Measurements from ENCODE around the gene IRF2BP2. TPM values are rescaled to one million over a fixed set of nuclear protein-coding genes. Genes with fewer than 3 reads are reported as not detected.
A peak's percentile ranks its signal among the peaks of the same experiment; 100 is the strongest.

The IRF2BP2 gene
- total RNA-seq, 2 donors from 2014 or later, result 82.7 to 83.3 TPM

DNA sequence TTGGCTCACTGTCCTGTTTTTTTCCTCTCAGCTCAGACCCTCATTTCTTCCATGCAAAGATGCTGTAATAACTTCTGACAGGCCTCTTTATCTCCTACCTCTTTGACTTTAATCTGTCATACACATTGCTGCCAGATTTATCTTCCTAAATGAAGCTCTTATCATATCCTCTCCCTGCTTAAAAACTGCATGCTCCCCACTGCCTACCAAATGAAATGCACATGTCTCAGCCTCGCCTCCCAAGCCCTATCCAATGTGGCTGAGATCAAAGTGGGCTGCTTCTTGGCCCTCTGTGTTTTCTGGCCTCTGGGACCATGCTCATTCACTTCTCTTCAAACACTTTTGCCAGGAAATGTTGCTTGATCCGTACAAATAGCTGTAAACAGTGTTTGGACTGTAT lies 38.3 kb downstream of the IRF2BP2 start:
- 75 to 79% methylated on average over 2 of the region's 2 CpGs for WGBS, 2 donors
- no peak overlapping the region for H3K27ac ChIP-seq
- intact Hi-C loops (cut with DNase I), result no loop called here
- ATAC-seq, result no peak
- no peaks in the 10 kb centered on the region for H3K36me3 ChIP-seq (replicated peaks in 1 of 2; ENCODE audit: insufficient read depth in 1 of 2, low read depth in 2 of 2)
- H3K4me1 ChIP-seq, result no peaks in the 10 kb centered on the region
- H3K9me3 ChIP-seq, result no peaks in the 10 kb centered on the region
- no peak for DNase-seq
- no peak overlapping the region for H3K4me3 ChIP-seq
- no peak for TF ChIP-seq POLR2A (IDR thresholded peaks at IDR 0.05)
- TF ChIP-seq, protein P1, sequence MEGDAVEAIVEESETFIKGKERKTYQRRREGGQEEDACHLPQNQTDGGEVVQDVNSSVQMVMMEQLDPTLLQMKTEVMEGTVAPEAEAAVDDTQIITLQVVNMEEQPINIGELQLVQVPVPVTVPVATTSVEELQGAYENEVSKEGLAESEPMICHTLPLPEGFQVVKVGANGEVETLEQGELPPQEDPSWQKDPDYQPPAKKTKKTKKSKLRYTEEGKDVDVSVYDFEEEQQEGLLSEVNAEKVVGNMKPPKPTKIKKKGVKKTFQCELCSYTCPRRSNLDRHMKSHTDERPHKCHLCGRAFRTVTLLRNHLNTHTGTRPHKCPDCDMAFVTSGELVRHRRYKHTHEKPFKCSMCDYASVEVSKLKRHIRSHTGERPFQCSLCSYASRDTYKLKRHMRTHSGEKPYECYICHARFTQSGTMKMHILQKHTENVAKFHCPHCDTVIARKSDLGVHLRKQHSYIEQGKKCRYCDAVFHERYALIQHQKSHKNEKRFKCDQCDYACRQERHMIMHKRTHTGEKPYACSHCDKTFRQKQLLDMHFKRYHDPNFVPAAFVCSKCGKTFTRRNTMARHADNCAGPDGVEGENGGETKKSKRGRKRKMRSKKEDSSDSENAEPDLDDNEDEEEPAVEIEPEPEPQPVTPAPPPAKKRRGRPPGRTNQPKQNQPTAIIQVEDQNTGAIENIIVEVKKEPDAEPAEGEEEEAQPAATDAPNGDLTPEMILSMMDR (IDR thresholded peaks at IDR 0.05), result no peak
- no peaks in the 10 kb centered on the region for H3K27me3 ChIP-seq

DNA sequence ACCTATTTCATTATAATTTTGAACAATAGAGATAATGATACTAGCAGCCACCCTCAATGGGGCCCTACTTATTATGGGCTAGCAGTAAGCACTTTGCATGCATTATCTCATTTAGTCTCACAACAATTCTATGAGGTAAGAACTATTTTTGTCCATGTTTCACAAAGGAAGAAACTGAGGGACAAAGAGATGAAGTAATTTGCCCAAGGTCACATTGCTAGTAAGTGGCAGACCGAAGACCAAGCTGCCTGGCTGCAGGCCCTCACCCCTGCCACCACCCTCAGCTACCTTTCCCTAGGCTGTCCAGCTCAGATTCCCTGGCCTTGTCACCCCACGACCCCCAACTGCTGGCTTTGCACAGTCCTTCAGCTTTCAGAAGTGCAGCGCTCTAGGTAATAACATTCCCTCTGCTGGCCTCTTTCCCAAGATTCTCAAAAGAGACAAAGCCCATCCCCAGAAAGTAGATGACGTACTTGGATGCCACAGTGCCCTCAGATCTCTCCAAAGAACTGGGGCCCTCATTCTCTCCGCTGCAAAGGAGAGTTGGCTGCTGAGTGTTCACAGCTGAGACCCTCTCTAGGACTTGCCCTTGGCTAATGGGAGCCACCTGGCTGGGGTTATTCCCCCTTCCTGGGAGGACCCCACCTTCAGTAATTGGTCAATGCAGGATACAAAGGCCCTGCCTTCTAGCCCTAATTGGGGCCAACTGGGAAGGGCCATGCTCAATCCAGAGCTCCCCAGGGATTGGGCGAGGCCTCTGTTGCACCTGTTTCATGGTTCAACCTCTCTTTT lies 39.5 kb downstream of the IRF2BP2 start:
- no peaks in the 10 kb centered on the region for H3K27me3 ChIP-seq
- no peak overlapping the region for H3K4me3 ChIP-seq
- H3K36me3 ChIP-seq (replicated peaks in 1 of 2; ENCODE audit: insufficient read depth in 1 of 2, low read depth in 2 of 2), result no peaks in the 10 kb centered on the region
- no peaks in the 10 kb centered on the region for H3K9me3 ChIP-seq
- TF ChIP-seq, protein P1 (IDR thresholded peaks at IDR 0.05), result no peak
- TF ChIP-seq POLR2A (IDR thresholded peaks at IDR 0.05), result no peak
- 82 to 90% methylated on average over 6 of the region's 6 CpGs for WGBS, 2 donors
- no peaks in the 10 kb centered on the region for H3K4me1 ChIP-seq
- H3K27ac ChIP-seq, result no peak overlapping the region
- no peak for DNase-seq
- ATAC-seq, result no peak
- intact Hi-C loops (cut with DNase I), result no loop called here

DNA sequence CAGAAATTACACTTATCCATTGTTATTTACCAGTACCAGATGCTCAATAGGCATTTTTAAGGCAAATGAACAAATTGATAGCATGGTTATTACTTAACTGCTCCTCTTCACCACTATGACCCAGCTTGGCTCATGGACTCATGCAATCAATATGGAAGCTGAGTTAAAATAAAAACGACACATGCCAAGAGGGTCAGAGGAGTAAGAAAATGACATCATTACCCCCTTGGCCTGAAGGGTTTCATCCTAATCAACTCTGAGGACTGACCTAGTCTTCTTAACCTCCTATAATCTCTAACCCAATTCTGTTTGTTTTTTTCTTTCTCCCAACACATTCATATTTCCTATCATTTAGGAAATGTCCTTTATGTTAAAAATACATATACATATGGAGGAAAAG lies 41.6 kb downstream of the IRF2BP2 start:
- no peak overlapping the region for H3K27ac ChIP-seq
- no peaks in the 10 kb centered on the region for H3K9me3 ChIP-seq
- 88 to 89% methylated on average over 1 of the region's 1 CpG for WGBS, 2 donors
- ATAC-seq, result no peak
- DNase-seq, result no peak
- no peak overlapping the region for H3K4me3 ChIP-seq
- no peaks in the 10 kb centered on the region for H3K36me3 ChIP-seq (replicated peaks in 1 of 2; ENCODE audit: insufficient read depth in 1 of 2, low read depth in 2 of 2)
- peaks cover 9% of the 10 kb centered on the region for H3K4me1 ChIP-seq
- no peak for TF ChIP-seq POLR2A (IDR thresholded peaks at IDR 0.05)
- TF ChIP-seq, protein P1 (IDR thresholded peaks at IDR 0.05), result no peak
- no peaks in the 10 kb centered on the region for H3K27me3 ChIP-seq
- intact Hi-C loops (cut with DNase I), result no loop called here

DNA sequence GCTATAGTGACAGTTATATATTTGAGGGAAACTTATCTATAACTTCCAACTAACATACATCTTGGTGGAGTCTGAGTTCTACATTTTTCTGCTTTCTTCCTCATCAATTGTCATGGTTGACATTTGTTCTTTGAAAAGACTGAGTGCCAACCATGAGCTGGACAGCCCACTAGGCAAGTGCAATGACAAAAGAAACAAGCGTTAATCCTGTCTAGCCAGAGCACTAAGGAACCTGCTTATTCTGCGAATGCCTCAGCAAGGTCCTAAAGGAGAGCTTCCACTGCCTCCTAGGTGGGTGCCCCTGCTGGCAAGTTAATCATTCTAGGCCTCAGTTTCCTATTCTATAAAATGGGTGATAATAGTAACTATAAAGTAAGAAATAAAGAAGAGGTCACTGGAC lies 44.8 kb downstream of the IRF2BP2 start:
- H3K4me1 ChIP-seq, result peaks cover 20% of the 10 kb centered on the region
- intact Hi-C loops (cut with DNase I), result no loop called here
- peak overlapping the region; percentile 25 to 70 (median 56) for H3K27ac ChIP-seq
- DNase-seq (no peak), ATAC-seq (no peak)
- no peak overlapping the region for H3K4me3 ChIP-seq
- no peaks in the 10 kb centered on the region for H3K9me3 ChIP-seq
- no peaks in the 10 kb centered on the region for H3K36me3 ChIP-seq (replicated peaks in 1 of 2; ENCODE audit: insufficient read depth in 1 of 2, low read depth in 2 of 2)
- TF ChIP-seq, protein P1 (IDR thresholded peaks at IDR 0.05), result no peak
- no peak for TF ChIP-seq POLR2A (IDR thresholded peaks at IDR 0.05)
- WGBS, 2 donors, result 91 to 96% methylated on average over 2 of the region's 2 CpGs
- H3K27me3 ChIP-seq, result no peaks in the 10 kb centered on the region
